Upper lobe of left lung (tissue), 6 donors: ENCODE measurements around the gene LDB2. TPM values are rescaled to one million over a fixed set of nuclear protein-coding genes. Genes with fewer than 3 reads are reported as not detected.

Experiments used
- ATAC-seq, 2 donors: fragments of 200-7000 bp; cut with Tn5 transposase; one replicate each; pipeline ENCODE4 v1.9.1; 2022; ENCODE audit warnings: mild to moderate bottlenecking in 2 of 2, moderate library complexity in 2 of 2; ENCODE audit not compliant: low FRiP score in 2 of 2
- DNase-seq, 2 donors: peaks; one replicate each; pipeline ENCODE4 v3.0.0-alpha.2; 2019 to 2020
- H3K27ac ChIP-seq, 4 donors: fragments of 200-600 bp; sonication (generic); one replicate each; pipeline ENCODE4 v1.5.1; 2016 to 2019
- H3K27me3 ChIP-seq, 4 donors: fragments of 200-600 bp; sonication (generic); one replicate each; pipeline ENCODE4 v1.5.1; 2017 to 2019
- H3K36me3 ChIP-seq, 4 donors: fragments of 200-600 bp; sonication (generic); one replicate each; pipeline ENCODE4 v1.5.1; 2016 to 2019
- H3K4me1 ChIP-seq, 4 donors: fragments of 200-600 bp; sonication (generic); one replicate each; pipeline ENCODE4 v1.5.1; 2018 to 2019
- H3K4me3 ChIP-seq, 4 donors: fragments of 200-600 bp; sonication (generic); one replicate each; pipeline ENCODE4 v1.5.1; 2017 to 2019; ENCODE audit warnings: mild to moderate bottlenecking in 2 of 4, moderate library complexity in 1 of 4
- H3K9me3 ChIP-seq, 4 donors: fragments of 200-600 bp; sonication (generic); one replicate each; pipeline ENCODE4 v1.5.1; 2018 to 2019
- EP300 ChIP-seq, 4 donors: sonication (generic); formaldehyde crosslinking; IDR thresholded peaks; one replicate each; pipeline ENCODE4 v1.5.1; 2017; ENCODE audit warnings: antibody characterized with exemption in 4 of 4, control low read depth in 2 of 4
- POLR2A ChIP-seq, 4 donors: fragments of 450-650 bp; IDR thresholded peaks; one replicate each; pipeline ENCODE4 v1.5.1; 2016 to 2017; ENCODE audit warnings: antibody characterized with exemption in 4 of 4, mild to moderate bottlenecking in 2 of 4
- POLR2AphosphoS5 ChIP-seq, 2 donors: sonication (generic); formaldehyde crosslinking; IDR thresholded peaks; one replicate each; pipeline ENCODE4 v1.5.1; 2017; ENCODE audit warnings: antibody characterized with exemption in 2 of 2
- WGBS, 2 donors: methylation state at CpG; one replicate each; pipeline ENCODE4 v1.1.5; 2017 to 2018; 5-methylcytosine and 5-hydroxymethylcytosine counted together
- total RNA-seq, 6 donors: library from RNA; depleted of rRNA in 4 of 6; stranded (reverse); fragments of >200 nt in 4 of 6; gene quantifications; one replicate each; pipeline versions ENCODE4 v1.1.0 to v1.2.1, GENCODE V29; 2016 to 2021
- TF ChIP-seq, protein P1 (sequence below), 6 experiments: fragments of 450-650 bp in 4 of 6; fragments of 200-600 bp in 2 of 6; sonication (generic) in 2 of 6; IDR thresholded peaks; one replicate each; pipeline ENCODE4 v1.5.1; 2016 to 2019; ENCODE audit warnings: antibody characterized with exemption in 6 of 6
- donor health status: DM: no; HTN: no; CAD: no; lungs with moderate emphysema.
- donor health status: DM: no; HTN: yes; CAD: no; lungs with severe emphysema.

Gene LDB2
- total RNA-seq, 6 donors from 2014 or later: 34.6 to 94.4 (median 45.9) TPM

DNA sequence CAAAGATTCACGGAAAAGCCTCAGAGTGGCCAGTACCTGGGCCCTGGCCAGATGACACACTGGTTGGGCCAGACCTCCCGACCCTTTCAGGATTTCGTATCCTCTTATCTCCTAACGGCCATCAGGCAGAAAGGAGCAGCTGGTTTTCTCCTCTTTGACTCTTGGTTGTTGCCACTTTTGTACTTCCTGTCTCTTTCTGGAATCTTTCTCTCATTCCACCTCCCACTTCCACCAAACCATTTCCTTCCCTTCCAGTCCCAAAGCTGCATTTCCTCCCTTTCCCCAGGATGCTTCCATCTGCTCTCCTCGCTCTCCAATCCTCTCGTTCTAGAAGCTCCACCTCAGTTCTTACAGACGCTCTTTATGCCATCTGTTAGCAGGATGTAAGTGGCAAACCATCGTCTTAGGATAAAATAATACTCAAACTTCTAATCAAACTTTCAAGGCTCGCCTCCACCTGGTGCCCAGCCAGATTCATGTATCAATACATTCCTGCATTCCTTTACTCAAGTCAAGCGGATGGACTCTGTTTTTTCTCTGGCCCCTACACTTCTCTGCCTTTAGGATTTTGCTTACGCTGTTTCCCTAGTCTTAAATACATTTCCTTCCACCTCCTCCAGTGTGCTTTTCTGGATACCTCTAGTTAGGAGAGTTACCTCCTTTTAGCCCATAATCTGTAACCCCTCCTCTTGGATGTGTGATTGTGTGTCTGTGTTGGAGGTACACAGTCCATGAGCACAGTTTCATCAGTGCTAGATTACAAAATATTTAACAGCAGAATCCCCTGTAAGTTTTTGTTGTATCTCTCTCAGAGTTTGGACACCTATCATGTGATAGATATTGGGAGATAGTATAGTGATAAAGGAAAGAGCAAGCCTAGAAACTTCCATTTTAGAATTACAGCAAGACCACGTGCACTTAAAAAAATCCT, 70.4 kb downstream of the LDB2 start:
- ATAC-seq: peak in 1 of 2 donors; percentile 47
- WGBS, 2 donors: 70 to 71% methylated on average over 12 of the region's 12 CpGs
- no peak for DNase-seq
- no peaks in the 10 kb centered on the region for H3K36me3 ChIP-seq
- H3K9me3 ChIP-seq: no peaks in the 10 kb centered on the region
- H3K27me3 ChIP-seq: no peaks in the 10 kb centered on the region
- H3K4me3 ChIP-seq: no peak overlapping the region
- H3K27ac ChIP-seq: peak overlapping the region; percentile 10 to 77 (median 27)
- TF ChIP-seq EP300 (IDR thresholded peaks at IDR 0.05) (no peak), POLR2A (IDR thresholded peaks at IDR 0.05) (no peak), POLR2AphosphoS5 (IDR thresholded peaks at IDR 0.05) (no peak)
- TF ChIP-seq, protein P1, sequence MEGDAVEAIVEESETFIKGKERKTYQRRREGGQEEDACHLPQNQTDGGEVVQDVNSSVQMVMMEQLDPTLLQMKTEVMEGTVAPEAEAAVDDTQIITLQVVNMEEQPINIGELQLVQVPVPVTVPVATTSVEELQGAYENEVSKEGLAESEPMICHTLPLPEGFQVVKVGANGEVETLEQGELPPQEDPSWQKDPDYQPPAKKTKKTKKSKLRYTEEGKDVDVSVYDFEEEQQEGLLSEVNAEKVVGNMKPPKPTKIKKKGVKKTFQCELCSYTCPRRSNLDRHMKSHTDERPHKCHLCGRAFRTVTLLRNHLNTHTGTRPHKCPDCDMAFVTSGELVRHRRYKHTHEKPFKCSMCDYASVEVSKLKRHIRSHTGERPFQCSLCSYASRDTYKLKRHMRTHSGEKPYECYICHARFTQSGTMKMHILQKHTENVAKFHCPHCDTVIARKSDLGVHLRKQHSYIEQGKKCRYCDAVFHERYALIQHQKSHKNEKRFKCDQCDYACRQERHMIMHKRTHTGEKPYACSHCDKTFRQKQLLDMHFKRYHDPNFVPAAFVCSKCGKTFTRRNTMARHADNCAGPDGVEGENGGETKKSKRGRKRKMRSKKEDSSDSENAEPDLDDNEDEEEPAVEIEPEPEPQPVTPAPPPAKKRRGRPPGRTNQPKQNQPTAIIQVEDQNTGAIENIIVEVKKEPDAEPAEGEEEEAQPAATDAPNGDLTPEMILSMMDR (IDR thresholded peaks at IDR 0.05): no peak
- H3K4me1 ChIP-seq: peaks cover 0 to 9% (median 2%) of the 10 kb centered on the region in 4 donors

DNA sequence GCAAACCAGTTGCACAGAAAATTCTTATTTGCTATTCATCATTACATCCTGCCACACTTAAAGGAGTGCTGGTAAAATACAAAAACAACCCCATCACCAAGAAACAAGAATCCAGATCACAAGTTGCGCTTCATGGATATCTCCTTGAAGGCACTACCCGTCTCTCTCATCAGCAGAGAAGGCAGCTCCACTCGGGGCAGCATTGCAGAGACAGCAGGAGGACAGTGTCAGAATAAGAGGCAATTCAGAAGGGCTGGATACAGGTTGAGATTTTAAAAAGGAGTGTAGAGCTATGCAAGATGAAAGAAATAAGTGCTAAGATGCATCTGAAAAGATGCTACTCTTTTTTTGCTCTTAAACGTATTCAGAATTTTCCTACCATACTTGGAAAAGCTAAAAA, 71.4 kb downstream of the LDB2 start:
- H3K4me3 ChIP-seq: no peak overlapping the region
- 39 to 49% methylated on average over 4 of the region's 4 CpGs for WGBS, 2 donors
- H3K27ac ChIP-seq: peak overlapping the region in 3 of 4 donors; percentile 10 to 65 (median 22)
- no peaks in the 10 kb centered on the region for H3K36me3 ChIP-seq
- ATAC-seq (no peak), DNase-seq (no peak)
- no peaks in the 10 kb centered on the region for H3K27me3 ChIP-seq
- H3K4me1 ChIP-seq: peaks cover 0 to 9% (median 2%) of the 10 kb centered on the region in 4 donors
- H3K9me3 ChIP-seq: no peaks in the 10 kb centered on the region
- no peak for TF ChIP-seq POLR2A (IDR thresholded peaks at IDR 0.05)
- no peak for TF ChIP-seq POLR2AphosphoS5 (IDR thresholded peaks at IDR 0.05)
- TF ChIP-seq EP300 (IDR thresholded peaks at IDR 0.05): no peak
- TF ChIP-seq, protein P1 (IDR thresholded peaks at IDR 0.05): no peak

DNA sequence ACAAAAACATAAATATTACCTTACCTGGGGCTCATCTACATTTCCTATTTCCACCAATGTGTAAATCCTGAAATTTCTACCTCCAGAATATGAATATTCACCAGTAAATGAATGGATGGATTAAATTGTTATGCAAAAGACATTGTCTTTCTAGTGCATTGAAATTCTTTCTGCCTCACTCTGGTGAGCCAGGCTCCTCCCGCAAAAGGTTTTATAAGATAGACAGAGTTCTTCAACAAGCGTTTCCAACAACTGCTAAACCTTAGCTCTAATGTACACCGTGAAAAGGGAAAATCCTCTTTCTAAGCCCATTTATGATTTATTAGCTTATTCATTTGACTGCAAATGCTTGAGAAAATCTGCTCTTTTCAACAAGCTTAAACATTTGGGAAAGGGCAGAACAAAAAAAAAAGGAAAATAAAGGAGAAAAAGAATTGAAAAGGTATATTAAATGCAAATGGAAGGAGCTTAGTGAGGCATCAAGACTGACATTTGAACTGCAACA, 72.0 kb downstream of the LDB2 start:
- DNase-seq: no peak
- no peak for ATAC-seq
- WGBS, 2 donors: 85 to 89% methylated on average over 3 of the region's 3 CpGs
- TF ChIP-seq POLR2AphosphoS5 (IDR thresholded peaks at IDR 0.05) (no peak), EP300 (IDR thresholded peaks at IDR 0.05) (no peak), POLR2A (IDR thresholded peaks at IDR 0.05) (no peak)
- TF ChIP-seq, protein P1 (IDR thresholded peaks at IDR 0.05): no peak
- Histone ChIP-seq H3K27ac (peak overlapping the region in 1 of 4 donors; percentile 65), H3K4me1 (peaks cover 0 to 9% (median 2%) of the 10 kb centered on the region in 4 donors), H3K27me3 (no peaks in the 10 kb centered on the region), H3K36me3 (no peaks in the 10 kb centered on the region), H3K4me3 (no peak overlapping the region), H3K9me3 (no peaks in the 10 kb centered on the region)

DNA sequence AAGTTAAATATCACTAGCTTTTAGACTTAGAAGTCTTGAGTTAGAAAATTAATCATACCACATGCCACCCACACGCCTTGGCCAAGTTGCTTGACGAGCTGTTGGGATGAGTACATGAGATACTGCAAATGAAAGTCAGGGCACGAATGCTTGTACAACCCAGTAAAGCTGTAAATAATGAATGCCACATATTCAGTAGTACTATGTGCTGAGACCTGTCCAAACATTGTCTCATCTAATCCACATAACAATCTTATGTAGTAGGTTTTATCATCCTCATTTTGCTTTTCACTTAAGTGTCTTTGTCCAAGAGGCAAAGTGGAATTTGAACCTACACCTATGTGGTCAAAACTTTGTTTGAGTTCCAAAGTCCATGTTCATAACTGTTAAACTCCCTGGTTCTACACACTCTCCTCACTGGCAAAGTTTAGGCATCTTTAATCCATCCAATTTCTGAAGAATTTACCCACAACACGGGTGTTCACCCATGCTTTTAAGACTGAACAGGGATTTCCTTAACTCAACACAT, 74.1 kb downstream of the LDB2 start:
- Histone ChIP-seq H3K4me1 (peaks cover 0 to 13% (median 2%) of the 10 kb centered on the region in 4 donors), H3K9me3 (no peaks in the 10 kb centered on the region), H3K4me3 (no peak overlapping the region), H3K36me3 (no peaks in the 10 kb centered on the region), H3K27ac (peak overlapping the region in 1 of 4 donors; percentile 82), H3K27me3 (no peaks in the 10 kb centered on the region)
- WGBS, 2 donors: 72 to 79% methylated on average over 4 of the region's 4 CpGs
- TF ChIP-seq POLR2AphosphoS5 (IDR thresholded peaks at IDR 0.05) (no peak), POLR2A (IDR thresholded peaks at IDR 0.05) (no peak), EP300 (IDR thresholded peaks at IDR 0.05) (no peak)
- TF ChIP-seq, protein P1 (IDR thresholded peaks at IDR 0.05): no peak
- DNase-seq (no peak), ATAC-seq (no peak)
